Measurements from ENCODE around the gene OBP2A.
A peak's percentile ranks its signal among the peaks of the same experiment; 100 is the strongest.
"Not testable (repeated sequence)": the region's sequence is repeated elsewhere in the genome, so short reads cannot be mapped to it uniquely, and the experiment has no call there.

The OBP2A gene

DNA sequence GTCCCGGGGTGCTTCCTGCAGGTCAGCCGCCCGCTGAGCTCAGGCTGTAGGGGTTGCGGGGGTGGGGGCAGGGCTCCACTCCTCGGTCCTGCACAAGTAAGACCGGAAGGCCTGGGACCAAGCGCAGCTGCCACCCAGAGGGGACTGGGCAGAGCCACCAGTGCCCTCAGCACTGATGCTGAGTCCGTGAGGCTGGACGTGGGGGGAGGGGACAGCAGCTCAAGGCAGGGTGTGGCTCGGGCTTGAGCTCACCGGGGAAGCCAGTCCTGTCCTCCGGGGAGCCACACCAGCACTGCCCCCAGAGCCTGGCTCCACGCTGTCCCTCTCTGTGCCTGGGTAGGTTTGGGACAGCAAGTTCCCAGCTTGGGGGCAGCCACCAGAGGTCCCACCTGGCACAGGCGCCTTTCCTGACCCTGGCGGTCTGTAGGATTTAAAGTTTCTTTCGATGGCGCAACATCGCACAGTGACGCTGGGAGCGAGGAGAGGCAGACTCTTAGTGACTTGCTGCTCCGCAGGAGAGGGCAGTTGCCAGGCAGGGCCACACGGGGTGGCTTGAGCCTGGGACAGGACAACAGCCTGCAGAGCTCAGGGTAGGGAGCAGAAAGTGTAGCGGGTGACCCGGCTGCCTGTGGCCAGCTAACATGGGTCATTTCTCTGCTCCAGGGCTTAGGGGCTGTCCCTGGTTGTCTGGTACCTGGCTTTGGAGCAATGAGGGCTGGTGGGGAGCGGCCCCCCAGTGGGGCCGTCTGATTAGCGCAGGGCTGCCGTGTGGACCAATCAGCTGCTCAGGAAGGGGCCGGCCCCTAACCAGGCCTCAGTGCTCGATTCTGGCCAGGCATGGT, 19.0 kb upstream of the OBP2A start:
- DNase-seq (ENCODE audit: low read depth): no peak

DNA sequence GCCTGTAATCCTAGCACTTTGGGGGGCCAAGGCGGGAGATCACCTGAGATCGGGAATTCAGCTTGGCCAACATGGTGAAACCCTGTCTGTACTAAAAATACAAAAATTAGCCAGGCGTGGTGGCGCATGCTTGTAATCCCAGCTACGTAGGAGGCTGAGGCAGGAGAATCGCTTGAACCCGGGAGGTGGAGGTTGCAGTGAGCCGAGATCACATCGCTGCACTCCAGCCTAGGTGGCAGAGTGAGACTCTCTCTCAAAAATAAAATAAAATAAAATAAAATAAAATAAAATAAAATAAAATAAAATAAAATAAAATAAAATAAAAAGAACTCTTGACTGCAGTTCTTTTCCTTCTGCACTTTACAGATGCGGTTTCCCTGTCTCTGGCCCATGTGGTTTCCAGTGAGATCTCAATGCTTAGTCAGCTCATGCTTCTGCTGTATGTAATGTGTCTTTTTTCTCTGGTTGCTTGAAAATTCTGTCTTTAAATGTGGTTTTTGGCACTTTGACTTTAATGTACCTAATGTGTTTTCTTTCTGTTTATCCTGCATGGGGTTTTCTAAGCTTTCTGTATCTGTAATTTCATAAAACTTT, 17.0 kb upstream of the OBP2A start:
- not testable (repeated sequence) for DNase-seq (ENCODE audit: low read depth)

DNA sequence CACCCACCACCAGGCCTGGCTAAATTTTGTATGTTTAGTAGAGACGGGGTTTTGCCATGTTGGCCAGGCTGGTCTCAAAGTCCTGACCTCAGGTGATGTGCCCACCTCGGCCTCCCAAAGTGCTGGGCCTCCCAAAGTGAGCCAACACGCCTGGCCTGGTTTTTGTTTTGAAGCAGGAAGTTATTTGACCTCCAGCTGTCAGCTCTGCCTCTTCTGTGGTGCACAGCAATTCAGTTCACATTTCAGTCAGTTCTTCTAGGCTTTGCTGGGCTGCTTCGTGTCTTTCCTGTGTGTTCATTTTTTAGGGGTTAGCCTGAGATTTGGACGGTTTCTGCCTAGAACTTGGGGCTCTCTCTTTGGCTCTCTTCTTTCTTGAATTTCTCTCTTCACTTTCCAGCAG, 15.8 kb upstream of the OBP2A start:
- DNase-seq (ENCODE audit: low read depth): no peak

DNA sequence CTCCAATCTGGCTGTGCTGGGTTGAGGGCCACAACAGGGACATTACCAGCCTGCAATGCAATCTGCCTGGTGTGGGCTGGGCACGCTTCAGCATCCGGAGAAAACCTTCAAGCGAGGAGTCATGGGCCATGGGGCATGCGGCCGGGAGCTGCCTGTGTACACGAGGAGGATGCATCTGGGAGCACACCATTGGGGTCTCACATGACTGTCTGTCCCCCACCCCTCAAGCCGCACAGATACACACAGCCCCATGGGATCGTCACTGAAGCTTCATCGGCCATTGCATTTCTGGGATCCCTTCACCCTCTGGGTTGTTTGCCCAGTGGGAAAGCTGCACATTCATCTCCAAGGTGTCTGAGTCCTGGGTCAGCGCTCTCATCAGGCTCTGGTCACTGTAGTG, 14.8 kb upstream of the OBP2A start:
- DNase-seq (ENCODE audit: low read depth): no peak

DNA sequence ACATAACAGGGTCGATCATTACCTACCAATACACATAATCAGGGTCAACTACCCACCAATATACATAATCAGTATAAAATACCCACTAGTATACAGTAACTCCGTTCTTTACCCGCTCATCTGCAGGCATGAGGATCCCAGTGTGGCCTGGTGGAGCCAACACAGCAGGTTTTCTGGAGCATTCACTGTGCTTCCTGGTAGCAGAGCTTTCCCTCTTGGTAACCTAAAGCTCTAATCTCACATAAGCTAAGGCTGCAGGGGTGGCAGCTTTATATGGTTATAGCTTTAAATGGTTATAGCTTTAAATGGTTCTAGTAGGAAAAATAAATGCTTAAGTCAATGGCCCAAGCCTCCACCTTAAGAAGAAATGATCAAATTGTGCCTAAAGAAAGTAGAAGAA, 12.8 kb upstream of the OBP2A start:
- DNase-seq (ENCODE audit: low read depth): peak; percentile 2

DNA sequence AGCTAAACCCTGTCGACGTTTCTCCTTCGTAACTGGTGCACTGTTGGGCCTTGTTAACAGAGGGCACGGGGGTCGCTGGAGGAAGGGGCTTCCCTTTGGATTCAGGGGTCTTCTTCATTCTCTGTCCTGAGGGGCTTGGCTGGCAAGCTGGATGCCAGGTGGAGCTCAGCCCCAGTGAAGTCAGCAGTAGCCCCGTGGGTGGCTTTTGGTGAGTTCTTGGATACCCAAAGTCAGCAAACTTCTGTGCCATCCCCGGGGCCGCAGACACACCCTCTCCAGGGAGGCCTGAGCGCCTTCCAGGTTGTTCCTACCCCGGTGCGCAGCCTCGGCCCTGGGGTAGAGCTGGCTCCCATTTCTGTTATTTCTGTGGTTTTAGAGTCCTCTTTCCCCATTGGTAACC, 12.3 kb upstream of the OBP2A start:
- DNase-seq (ENCODE audit: low read depth): no peak

DNA sequence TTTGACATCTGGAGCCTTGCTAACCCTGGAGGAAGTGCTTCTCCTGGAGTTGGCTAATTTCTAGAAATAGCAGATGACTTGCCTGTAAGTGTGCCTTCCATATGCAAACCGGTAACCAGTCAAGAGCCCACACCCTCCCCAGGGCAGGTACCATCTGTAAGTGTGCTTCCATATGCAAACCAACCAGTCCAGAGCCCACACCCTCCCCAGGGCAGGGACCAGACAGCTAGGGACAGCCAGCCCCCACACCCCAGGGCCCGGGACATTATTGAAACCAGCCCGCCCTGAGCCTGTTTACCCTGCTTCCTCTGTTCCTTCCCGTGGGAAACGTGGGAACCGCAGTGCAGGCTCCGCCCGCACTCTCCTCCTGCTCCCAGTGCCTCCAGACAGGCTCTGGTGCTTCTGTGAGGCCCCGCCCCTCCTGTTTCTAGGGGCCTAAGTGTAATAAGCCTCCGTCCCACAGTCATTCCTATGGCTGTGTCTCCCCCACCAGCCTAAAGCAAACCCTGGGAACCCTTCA, 11.7 kb upstream of the OBP2A start:
- not testable (repeated sequence) for DNase-seq (ENCODE audit: low read depth)

DNA sequence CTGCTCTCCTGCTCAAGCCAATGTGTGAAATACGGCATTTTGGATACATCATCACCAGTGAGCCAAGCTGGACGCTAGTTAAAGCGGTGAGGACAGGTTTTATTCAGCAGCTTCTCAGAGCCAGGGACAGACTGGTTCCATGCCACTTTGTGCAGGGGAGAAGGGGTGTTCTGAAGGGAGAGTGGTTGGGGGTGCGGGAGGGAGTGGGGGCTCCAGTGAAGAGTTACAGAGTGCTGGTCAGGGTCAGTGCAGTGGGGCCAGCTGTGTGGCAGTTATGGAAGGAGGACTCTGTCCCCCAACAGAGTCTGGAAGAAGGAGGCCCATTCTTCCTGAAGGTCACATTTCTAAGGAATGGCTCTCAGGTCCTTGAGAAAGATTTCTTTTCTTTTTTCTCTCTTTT, 11.1 kb upstream of the OBP2A start:
- DNase-seq (ENCODE audit: low read depth): not testable (repeated sequence)

DNA sequence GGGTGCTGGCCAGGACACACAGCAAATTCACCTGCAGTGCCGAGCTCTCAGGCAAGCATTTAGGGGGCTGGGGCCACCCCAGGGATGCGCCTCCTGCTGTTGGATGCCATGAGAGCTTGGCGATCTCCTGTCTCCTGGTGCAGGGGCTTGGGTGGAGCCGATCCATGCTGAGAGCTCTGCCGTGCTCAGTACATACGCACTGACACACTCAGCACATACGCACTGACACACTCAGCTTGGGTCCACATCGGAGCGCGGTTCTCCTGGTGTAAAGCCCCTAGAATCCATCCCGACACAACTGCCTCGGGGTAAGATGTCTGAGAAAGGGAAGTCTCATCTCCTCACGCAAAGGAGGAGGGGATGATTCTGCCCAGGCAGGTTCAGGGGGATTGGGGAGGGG, 10.3 kb upstream of the OBP2A start:
- DNase-seq (ENCODE audit: low read depth): not testable (repeated sequence)

DNA sequence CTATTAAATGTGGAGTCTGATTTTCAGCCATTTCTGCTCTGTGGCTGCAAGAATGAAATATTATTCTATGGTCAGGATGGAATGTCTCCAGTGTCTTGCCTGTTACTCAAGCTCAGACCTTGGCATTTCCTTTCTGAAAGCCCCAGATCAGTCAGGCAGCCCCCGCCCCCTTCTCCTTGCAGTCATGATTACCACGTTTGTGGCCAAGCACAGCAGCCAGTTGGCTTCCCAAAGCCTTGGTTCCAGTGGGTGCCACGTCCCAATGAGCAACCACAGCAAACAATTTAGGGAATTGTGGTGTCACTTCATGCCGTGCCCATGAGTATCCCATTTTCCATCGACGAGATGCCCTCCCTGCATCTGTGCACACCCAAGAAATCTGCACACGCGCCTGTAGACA, 9.7 kb upstream of the OBP2A start:
- no peak for DNase-seq (ENCODE audit: low read depth)

DNA sequence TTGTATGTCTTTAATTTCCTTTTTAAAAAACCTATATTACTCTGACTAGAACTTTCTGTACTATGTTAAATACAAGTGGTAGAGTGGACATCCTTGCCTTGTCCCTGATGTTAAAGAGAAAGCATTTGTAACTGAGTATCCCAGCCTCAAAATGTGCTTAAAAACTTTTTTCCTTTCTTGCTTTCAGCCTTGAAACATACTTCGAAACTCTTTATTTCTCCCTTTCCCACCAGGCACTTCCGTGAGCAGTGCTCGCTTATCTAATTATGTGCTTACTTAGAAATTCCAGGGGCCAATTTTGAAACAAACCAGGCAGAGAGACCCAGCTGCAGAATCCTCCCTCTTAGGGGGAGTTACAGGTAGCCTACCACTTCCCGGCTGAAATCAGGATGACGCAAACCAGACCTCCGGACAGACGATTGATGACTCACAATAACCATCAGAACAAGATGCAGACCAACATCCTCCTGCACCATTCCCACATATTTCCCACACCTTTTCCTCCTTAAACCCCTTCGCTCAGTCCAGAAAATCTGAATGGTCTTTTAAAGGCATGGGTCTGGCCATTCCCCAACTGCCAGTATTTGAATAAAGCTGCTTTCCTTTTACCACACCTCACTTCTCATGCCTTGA, 2.5 kb upstream of the OBP2A start:
- not testable (repeated sequence) for DNase-seq (ENCODE audit: low read depth)

DNA sequence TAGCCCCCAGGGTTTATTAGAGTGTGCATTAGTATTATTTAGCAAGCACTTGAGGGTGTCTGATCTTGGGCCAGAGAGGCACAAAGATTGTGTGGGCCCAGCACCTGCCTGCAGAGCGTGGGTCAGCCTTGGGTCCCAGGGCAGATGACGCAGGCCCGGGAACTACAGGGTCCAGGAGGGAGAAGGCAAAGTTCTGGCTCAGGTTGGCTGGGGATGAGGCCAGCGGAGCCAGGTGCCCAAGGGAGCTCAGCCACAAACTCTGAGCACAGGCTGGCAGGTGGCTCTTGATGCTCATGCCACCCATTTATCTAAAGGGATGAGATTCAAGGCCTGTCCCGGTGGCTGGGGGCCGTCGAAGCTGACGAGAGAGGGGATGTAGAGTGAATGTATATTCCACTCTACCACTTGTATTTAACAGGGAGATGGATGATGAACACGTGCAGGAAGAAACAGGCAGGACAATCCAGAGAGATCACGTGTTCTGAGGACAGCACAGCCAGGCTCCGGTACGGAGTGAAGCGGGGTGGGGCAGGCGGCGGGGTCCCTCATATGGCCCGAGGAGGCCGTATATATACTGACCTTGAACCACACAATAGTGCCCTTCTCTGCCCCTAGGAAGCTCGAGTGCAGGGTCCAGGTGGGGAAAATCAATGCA, 818 bp upstream of the OBP2A start:
- DNase-seq (ENCODE audit: low read depth): no peak

DNA sequence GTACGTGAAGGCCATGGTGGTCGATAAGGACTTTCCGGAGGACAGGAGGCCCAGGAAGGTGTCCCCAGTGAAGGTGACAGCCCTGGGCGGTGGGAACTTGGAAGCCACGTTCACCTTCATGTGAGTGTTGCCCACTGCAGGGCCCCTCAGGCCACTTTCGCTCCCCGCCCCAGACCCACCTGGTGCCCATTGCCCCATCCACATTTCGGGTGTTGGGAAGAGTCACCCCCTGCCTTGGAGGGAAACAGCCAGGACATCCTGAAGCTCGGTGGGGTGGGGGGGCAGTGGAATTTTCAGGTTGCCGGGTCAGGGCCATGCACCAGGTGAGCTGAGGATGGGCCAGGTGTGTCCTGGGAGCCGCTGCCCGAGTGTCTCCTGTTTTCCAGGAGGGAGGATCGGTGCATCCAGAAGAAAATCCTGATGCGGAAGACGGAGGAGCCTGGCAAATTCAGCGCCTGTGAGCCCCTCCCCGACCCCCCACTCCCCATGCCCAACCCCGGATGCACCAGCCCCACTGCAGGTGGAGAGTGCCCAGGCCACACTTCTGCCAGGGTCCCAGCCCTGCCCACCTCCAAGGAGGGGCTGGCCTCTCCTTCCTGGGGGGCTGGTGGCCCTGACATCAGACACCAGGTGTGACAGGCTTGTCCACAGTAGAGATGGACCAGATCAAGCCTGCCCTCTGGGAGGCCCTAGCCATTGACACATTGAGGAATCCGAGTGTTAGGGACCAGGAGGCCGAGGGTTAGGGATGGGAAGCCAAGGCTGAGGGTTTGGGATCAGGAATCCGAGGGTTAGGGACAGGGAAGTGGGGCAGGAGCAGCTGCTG, 1.1 kb downstream of the OBP2A start:
- DNase-seq (ENCODE audit: low read depth): not testable (repeated sequence)

DNA sequence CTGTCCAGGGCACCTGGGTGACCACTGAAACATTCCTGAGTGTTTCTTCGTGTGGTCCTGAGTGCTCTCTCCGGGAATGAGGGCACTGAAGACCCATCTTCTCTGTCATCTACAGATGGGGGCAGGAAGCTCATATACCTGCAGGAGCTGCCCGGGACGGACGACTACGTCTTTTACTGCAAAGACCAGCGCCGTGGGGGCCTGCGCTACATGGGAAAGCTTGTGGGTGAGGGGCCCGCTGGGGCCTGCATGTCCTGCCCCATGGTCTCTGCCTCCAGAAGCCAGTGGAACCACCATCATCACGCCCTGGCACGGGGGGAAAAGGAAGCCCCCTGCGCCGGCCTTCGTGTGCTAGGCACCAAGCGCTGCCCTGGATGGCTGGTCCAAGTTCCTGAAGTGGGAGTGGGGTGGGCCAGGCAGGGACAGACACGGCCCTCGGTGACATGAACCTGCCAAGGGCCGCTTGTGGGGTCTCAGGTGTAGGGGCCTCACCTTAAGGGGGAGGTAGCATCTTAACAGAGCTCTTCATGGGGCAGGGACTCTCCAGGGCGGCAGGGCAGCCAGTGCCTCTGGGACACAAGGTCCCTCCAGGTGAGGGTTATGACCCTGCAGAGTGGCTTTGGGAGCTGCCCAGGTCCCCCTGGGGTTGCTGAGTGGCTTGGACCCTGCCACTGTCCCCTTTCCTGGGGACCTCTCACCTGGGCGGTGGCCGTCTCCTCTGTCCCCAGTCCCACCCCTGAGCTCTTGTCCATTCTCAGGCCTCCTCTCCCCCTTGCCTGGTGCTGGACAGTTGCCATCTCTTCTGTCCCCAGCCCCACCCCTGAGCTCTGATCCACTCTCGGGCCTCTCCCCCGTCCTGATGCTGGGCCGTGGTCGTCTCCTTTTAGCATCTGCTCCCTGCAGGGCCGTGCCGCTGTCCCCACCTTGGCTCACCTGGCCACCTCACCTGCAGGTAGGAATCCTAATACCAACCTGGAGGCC, 2.1 kb downstream of the OBP2A start:
- no peak for DNase-seq (ENCODE audit: low read depth)

DNA sequence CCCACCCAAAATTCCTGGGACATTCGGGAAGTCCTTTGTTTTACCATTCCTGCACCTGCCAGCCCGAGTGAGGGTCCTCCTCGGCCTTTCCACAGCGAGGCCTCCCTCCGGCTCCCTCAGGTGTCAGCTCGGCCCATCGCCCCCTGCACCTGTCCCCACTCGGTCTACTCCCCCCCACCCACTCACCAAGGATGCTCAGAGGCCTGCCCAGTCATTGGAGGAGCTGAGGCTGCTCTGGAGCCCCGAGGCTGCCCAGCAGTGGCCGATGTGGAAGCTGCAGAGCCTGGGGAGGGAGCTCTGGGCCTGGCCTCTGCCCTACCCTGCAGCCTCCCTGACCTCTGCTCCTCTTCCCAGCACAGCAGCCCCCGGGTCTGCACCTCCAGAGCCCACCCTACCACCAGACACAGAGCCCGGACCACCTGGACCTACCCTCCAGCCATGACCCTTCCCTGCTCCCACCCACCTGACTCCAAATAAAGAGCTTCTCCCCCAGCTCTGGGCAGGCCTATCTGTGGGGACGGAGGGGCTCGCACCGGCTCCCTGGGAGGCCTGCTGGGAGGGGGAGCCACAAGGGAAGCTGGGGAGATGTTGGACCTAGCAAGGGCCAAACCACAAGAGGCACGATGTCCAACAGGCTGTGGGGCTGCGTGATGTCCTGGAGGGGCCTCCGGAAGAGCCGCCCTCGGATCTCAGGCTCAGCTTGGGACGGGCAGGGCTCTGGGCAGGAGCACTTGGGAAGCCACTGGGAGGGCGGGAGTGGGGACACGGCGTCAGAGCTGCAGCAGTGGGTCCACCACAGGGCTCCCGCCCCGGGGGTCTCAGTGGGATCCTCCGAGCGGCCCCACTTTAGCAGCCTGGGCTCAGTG, 3.8 kb downstream of the OBP2A start:
- DNase-seq (ENCODE audit: low read depth): not testable (repeated sequence)

DNA sequence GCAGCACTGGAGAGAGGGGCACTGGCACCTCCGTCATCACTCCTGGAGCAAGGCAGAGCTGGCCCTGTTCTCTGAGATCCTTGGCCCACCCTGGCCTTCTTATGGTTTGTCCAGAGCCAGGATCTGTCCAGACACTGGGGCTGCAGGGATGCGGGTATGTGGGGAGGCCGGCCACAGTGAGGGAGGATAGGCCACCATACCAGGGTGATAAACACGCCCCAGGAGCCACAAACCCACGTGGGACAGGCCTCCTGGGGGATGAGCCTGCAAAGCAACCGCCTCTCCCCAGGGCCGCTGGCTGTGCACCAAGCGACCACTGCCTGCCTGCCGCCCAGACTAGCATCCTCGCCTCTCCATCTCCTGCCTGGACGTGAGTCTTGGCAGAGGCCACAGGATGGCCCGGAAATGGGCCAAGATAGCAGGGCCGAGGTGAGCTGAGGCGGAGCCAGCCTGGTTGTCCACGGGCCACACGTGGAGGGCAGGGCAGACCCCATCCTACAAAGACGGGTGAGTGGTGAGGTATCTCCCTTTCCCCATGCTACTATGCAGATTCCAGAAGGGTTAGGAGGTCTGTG, 4.5 kb downstream of the OBP2A start:
- DNase-seq (ENCODE audit: low read depth): no peak

DNA sequence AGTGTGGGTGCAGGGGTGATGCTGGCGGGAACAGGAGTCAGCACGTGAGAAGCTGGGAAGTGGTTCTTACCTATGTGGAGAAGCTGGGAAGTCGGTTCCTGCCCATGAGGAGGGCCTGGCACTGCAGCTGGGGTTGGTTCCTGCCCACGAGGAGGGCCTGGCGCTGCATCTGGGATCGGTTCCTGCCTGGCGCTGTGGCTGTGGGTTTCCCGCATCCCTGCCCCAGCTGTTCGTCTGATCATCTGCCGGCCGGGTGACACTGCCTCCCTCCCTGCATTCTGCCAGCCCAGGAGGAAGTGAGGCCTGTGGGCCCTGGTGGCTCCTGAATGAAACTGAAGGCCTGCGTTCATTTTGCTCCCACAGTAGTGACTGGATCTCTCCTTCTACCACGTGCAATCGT, 5.1 kb downstream of the OBP2A start:
- DNase-seq (ENCODE audit: low read depth): no peak

DNA sequence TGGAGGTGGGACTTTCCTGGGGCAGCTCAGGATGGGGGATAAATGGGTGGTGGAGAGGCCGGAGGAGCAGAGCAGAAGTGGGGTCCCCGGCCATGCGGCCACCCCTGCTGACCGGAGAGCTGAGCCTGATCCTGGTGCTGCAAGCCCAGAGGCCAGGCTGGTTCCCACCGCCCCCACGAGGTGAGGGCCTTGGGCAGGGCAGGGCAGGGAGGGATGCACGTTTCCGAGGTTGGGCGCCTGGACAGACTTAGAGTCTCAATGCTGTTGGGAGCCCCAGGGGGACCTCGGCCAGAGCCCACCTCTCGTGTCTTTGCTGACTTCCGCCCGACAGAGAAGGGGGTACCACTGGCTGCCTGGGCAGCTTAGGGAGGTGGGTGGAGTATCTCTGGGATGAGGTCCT, 5.5 kb downstream of the OBP2A start:
- no peak for DNase-seq (ENCODE audit: low read depth)

Measured in CMK (cell line).